HG02610 (cell line): ENCODE measurements around the gene CD79B.
"Not testable (repeated sequence)": the region's sequence is repeated elsewhere in the genome, so short reads cannot be mapped to it uniquely, and the experiment has no call there.

Experiments used
- ATAC-seq: cut with Tn5 transposase; IDR thresholded peaks from one replicate; pipeline ENCODE4 v1.9.1; 2021; ENCODE audit warnings: mild to moderate bottlenecking, moderate library complexity; ENCODE audit not compliant: unreplicated experiment

Gene CD79B

GRCh38 chr17:63915753-63916152 lies 16.4 kb downstream of the CD79B start:
- peak; percentile 56 for ATAC-seq

DNA sequence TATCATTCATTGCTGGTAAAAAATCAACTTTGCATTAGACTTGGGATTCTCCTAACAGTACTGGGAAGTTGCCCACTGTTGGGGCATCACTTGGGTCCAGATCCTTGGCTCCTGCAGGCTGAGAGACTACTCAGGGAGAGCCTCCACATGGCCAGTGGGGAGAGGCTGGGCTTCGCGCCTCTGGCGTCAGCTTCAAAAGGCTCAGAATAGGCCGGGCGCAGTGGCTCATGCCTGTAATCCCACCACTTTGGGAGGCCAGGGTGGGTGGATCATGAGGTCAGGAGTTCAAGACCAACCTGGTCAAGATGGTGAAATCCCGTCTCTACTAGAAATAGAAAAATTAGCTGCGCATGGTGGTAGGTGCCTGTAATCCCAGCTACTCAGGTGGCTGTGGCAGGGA lies 17.7 kb downstream of the CD79B start:
- no peak for ATAC-seq

- no peak for ATAC-seq
Measured at GRCh38 chr17:63911657-63912100, 20.5 kb downstream of the CD79B start.

GRCh38 chr17:63911041-63911635 lies 21.0 kb downstream of the CD79B start, which contains the start of gene CSHL1:
CSHL1 (minus strand) TSS chr17:63911258; CDS start chr17:63911196, 62 bp downstream.
- no peak for ATAC-seq

DNA sequence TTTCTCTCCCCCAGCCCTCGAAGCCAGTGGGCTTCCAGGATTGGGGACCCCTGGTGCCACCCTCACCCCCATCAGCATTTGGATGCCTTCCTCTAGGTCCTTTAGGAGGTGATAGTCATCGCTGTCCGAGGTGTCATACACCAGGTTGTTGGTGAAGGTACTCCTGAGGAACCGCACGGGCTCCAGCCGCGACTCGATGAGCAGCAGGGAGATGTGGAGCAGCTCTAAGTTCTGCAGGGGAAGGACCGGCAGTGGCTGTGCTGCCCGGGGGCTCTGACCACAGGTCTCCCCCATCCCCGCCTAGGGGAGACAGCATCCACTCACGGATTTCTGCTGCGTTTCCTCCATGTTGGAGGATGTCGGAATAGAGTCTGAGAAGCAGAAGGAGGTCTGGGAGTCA lies 22.0 kb downstream of the CD79B start:
- ATAC-seq = no peak

GRCh38 chr17:63909586-63909985 lies 22.5 kb downstream of the CD79B start:
- ATAC-seq = not testable (repeated sequence)

GRCh38 chr17:63907161-63907778 lies 24.9 kb downstream of the CD79B start:
- not testable (repeated sequence) for ATAC-seq

GRCh38 chr17:63904796-63905195 lies 27.3 kb downstream of the CD79B start:
- not testable (repeated sequence) for ATAC-seq

GRCh38 chr17:63903787-63904201 lies 28.3 kb downstream of the CD79B start:
- ATAC-seq = not testable (repeated sequence)

DNA sequence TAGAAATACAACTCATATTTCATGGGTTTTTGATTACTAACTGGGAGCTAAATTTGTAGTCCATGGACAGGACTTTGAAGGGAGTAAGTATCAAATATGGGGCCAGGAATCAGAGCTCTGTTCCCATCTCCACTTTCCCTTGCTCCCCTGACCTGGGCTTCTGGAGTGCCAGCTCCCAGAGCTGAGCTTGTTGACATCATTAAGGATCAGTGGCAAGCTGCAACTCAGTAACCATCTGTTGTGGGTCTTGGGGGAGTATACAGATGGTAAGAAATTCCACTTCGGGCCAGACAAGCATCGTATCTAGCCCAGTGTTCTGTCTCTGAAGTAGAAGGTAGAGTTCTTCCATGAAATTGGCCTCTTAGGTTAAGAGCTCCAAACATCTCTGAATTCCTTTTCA lies 30.2 kb downstream of the CD79B start:
- ATAC-seq = not testable (repeated sequence)

DNA sequence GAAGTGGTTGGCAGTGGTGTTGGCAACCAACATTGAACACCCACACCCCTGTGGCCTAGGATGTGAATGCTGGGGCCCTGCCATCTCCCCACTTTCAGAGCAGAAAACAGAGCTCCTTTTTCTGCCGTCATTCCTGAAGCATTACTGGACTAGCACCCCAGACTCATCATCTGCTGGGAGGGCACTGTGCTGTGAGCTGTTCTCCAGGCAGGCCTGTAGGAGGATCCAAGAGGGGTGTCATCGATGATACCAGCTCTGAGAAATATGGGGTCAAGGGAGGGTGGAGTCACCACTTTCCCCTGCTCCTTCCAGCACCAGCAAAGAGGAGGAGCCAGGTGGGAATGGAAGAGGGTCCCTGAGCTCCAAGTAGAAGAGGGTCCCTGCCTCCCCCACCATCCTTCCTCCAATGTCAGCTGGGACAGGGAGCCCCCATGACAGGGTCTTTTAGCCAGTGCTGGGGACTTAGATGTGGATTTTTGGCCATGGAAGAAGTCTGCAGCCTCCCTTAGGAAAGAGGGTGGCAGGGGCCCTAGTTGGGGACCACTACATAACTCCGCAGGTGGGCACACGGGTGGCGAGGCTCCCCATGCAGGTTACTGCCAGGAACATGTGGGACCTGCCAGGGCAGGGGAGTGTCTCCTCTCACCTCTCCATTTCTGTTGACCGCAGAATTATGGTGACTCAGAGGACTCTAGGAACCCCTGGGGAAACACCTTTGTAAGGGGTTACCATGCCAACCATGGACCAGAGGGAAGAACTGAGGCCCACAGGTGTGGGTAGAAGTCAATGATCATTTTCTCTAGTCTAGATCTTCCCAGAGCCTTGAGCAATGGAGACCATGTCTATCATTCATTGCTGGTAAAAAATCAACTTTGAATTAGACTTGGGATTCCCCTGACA lies 33.0 kb downstream of the CD79B start:
- not testable (repeated sequence) for ATAC-seq

DNA sequence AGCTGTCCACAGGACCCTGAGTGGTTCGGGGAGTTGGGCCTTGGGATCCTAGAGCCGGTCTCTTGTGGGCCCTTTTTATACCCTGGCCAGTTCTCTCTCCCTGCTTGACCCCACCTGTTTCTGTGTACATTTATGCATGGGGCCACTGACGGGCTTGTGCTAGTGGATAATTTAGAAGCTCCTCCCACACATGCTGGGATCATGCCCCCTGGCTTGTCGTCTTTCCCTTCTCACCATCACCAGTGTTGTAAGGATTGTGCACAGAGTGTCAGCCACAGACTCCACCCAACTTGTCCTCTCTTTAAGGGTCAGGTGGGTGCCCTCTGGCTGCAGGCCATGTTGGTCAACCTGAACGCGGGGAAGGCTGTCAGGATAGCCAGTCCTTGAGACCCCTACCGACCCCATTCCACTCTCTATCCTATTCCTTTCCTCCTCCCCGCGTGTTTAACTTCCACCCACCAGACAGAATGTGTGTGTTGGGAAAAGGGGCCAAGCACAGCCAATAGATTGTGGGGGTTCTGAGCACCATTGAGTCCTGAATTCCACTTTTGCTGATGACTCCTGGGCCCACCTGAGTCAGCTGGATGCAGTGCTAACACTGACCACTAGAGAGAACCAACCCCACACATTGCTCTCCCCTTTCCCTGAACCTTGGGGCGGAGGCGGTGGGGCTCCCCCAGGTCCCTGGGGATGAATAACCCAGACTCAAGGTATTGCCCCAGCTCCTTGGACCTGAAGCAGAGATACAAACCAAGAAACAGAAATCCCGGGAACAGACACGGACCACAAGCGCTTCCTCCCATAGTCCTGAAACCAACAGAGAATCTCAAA lies 35.4 kb downstream of the CD79B start, which contains the start of gene CSH1:
Gene CSH1, minus strand, starts transcription at position 51 of the 831 bp plus-strand sequence. CDS start 63 bp downstream, outside the sequence.
- not testable (repeated sequence) for ATAC-seq

- not testable (repeated sequence) for ATAC-seq
Measured at GRCh38 chr17:63894821-63895220, 37.3 kb downstream of the CD79B start.

GRCh38 chr17:63894021-63894420 lies 38.1 kb downstream of the CD79B start:
- ATAC-seq = not testable (repeated sequence)

DNA sequence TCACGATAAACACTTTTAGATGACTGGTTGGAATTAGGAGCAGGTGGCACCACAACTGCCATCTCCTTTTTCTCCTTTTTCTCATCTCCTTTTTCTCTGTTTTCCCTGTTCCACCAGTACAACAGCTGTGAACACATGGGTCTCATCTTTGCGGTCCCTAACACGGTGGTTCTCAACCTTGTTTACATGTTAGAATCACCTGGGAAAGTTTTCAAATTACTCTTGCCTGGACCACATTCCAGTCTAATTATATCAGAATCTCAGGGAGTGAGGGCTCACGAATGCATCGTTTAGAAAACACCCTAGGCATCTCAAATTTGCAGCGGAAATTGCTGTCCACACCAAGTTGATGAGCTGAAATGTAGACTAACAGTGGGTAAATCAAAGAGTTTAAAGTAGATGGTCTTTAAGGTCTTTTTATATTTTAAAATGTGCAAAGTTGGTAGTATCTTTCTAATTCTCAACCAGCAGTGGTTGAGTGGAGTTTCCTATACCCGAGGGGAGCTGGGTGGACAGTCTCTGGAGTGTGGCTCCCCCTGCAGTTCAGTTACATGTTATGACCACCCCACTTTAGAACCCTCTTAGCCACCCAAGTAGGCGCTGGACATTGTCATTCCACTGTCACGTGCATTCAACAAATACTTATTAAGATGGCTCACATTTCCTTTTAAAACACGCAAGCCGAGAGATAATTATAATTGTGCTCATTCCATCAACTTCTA lies 39.7 kb downstream of the CD79B start:
- ATAC-seq = not testable (repeated sequence)

- not testable (repeated sequence) for ATAC-seq
Measured at GRCh38 chr17:63889026-63889848, 42.9 kb downstream of the CD79B start.

GRCh38 chr17:63885119-63885518 lies 47.0 kb downstream of the CD79B start:
- ATAC-seq = not testable (repeated sequence)

DNA sequence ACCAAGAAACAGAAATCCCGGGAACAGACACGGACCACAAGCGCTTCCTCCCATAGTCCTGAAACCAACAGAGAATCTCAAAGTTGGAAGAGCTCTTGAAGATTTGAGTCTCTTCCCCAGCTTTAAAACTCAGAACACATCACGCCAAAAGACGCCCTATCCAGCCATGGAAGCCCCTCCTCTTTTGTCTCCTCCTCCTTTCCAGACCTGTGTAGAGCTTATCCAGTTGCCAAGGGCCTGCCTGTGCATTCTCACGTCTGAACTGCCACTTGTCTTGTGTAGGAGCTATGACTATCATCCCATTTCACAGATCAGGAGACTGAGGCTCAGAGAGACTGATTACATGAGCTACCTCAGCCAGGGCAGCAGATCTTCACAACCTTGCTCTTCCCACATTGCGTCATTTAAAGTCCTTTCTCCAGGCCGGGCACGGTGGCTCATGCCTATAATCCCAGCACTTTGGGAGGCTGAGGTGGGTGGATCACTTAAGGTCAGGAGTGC lies 49.5 kb downstream of the CD79B start:
- ATAC-seq = not testable (repeated sequence)
